Measurements from ENCODE around the gene FNIP1.
"Not testable (repeated sequence)": the region's sequence is repeated elsewhere in the genome, so short reads cannot be mapped to it uniquely, and the experiment has no call there.

FNIP1 gene

DNA sequence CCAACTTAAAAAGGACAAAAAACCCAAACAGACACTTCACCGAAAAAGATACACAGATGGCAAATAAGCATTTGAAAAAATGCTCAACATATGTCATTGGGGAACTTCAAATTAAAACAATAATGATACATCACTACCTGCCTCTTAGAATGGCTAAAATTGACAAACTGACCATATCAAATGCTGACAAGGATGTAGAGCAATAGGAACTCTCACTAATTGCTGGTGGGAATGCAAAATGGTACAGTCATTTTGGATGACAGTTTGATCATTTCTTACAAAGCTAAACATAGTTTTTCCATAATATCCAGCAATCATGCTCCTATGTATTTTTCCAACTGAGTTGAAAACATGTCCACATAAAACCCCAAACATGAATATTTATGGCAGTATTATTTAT is 102.9 kb downstream of the FNIP1 start:
- DNase-seq (ENCODE audit: low read depth in 2 of 3, low spot score in 1 of 3): no peak

- no peak for DNase-seq (ENCODE audit: low read depth in 2 of 3, low spot score in 1 of 3)
Measured at GRCh38 chr5:131685516-131686171, 111.2 kb downstream of the FNIP1 start.

GRCh38 chr5:131684595-131684994 is 112.2 kb downstream of the FNIP1 start:
- DNase-seq (ENCODE audit: low read depth in 2 of 3, low spot score in 1 of 3): no peak

- no peak for DNase-seq (ENCODE audit: low read depth in 2 of 3, low spot score in 1 of 3)
Measured at GRCh38 chr5:131684051-131684450, 112.8 kb downstream of the FNIP1 start.

GRCh38 chr5:131682826-131683225 is 114.0 kb downstream of the FNIP1 start:
- DNase-seq (ENCODE audit: low read depth in 2 of 3, low spot score in 1 of 3): no peak

- no peak for DNase-seq (ENCODE audit: low read depth in 2 of 3, low spot score in 1 of 3)
Measured at GRCh38 chr5:131682175-131682574, 114.6 kb downstream of the FNIP1 start.

DNA sequence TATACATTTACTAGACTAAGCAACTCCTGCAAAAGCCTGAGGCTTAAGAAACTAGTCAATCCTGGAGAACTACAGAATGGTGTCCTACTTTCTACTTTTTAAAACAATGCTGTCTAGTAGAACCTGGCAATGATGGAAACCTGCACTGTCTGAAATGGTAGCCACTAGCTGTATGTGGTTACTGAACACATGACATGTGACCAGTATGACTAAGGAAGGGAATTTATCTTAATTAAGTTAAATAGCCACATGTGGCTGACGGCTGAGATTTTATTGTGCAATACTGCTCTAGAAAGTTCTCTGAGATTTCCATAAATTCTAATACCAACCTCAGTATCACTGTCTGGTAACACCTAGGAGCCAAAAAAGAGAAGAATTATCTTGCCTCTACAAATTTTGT is 116.9 kb downstream of the FNIP1 start:
- DNase-seq (ENCODE audit: low read depth in 2 of 3, low spot score in 1 of 3): no peak

GRCh38 chr5:131678273-131678672 is 118.5 kb downstream of the FNIP1 start:
- DNase-seq (ENCODE audit: low read depth in 2 of 3, low spot score in 1 of 3): not testable (repeated sequence)

- DNase-seq (ENCODE audit: low read depth in 2 of 3, low spot score in 1 of 3): no peak
Measured at GRCh38 chr5:131677115-131677514, 119.7 kb downstream of the FNIP1 start.

DNA sequence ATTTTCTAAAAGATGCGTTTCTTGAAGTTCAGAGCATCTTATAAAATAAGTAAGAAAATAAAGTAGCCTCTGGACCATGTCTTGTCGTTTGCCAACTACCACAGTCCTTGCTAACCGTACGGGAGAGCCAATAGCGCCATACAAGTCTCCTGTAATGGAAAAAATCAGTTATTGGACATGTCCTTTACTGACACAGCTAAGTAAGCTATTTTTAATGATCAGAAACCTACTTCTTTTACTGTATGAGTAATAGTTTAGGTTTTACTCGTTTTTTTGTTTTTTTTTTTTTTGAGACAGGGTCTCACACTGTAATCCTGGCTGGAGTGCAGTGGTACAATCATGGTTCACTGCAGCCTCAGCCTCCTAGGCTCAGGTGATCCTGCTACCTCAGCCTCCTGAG is 124.0 kb downstream of the FNIP1 start:
- no peak for DNase-seq (ENCODE audit: low read depth in 2 of 3, low spot score in 1 of 3)

DNA sequence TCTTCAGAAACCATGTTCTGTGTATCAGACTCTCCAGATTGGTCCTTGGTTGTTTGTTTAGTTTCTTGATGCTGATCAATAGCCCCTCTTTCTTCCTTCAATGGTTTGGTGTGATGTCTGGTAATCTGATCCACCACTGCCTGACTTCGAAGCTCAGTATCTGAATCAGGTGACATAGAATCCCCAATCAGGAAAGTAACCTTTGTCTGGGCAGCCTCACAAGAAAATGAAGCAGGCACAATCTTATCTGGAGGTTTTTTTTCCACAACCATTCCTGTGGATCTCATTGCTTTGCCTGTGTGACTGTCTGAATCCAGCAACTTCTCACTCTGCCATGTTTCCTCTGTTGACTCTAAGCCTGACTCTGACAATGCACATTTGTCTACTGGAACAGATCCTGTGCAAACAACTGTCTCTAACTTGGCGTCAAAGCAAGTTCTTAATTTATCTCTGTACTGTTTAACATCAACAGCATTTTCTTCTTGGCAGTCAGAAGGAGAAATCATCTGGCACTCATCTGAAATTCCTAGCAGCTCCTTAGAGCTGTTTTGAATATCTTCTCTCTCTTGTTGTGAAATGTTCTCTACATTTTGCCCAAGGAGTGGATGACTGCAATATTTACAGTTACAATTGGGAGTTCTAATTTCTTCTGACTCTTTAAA is 124.7 kb downstream of the FNIP1 start:
- DNase-seq (ENCODE audit: low read depth in 2 of 3, low spot score in 1 of 3): no peak

GRCh38 chr5:131671409-131671808 is 125.4 kb downstream of the FNIP1 start:
- DNase-seq (ENCODE audit: low read depth in 2 of 3, low spot score in 1 of 3): no peak

DNA sequence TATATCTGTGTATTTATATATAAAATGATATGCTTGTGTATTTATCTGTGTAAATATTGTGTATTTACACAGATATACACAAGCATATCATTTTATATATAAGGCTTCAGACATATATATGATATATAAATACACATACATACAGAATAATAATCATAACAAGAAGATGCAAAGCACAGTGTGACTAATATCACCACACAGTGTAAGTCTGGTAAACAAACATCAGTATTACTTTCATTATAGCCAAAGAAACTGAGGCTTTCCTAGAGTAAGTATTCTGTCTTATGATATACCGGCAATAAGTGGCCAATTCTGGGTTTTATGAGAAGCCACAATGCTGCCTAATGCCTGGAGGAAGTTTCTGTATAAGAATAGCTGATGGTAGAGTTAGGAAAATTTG is 131.9 kb downstream of the FNIP1 start:
- DNase-seq (ENCODE audit: low read depth in 2 of 3, low spot score in 1 of 3): no peak

- no peak for DNase-seq (ENCODE audit: low read depth in 2 of 3, low spot score in 1 of 3)
Measured at GRCh38 chr5:131661933-131662332, 134.9 kb downstream of the FNIP1 start.

DNA sequence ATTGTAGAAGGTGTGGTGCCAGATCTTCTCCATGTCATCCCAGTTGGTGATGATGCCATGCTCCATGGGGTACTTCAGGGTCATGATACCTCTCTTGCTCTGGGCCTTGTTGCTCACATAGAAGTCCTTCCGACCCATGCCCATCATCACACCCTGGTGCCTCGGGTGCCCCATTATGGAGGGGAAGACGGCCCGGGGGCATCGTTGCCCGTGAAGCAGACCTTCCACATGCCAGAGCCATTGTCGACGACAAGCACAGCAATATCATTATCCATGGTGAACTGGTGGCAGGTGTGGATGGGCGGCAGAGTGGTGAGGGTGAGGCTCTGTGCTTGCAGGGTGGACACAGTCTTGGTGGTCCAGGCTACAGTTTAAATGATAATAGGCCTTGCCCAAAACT is 137.0 kb downstream of the FNIP1 start:
- no peak for DNase-seq (ENCODE audit: low read depth in 2 of 3, low spot score in 1 of 3)

- DNase-seq (ENCODE audit: low read depth in 2 of 3, low spot score in 1 of 3): no peak
Measured at GRCh38 chr5:131659290-131659689, 137.5 kb downstream of the FNIP1 start.

DNA sequence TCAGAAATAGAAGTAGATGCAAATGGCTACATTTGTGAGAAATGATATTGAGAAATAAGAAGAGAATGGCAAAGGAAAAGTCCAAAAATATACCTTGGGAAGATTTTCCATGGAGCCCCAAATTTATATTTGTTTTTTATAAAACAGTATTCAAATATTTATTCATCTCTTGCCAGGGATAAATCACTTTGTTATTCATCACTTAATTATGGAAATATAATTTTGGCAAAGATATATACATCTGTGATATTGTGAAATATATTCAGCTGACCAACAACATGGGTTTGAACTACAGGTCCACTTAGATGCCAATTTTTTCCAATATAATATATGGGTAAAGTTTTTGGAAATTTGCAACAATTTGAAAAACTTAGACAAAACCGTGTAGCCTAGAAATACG is 142.0 kb downstream of the FNIP1 start:
- DNase-seq (ENCODE audit: low read depth in 2 of 3, low spot score in 1 of 3): no peak

GRCh38 chr5:131654309-131654708 is 142.5 kb downstream of the FNIP1 start:
- no peak for DNase-seq (ENCODE audit: low read depth in 2 of 3, low spot score in 1 of 3)

DNA sequence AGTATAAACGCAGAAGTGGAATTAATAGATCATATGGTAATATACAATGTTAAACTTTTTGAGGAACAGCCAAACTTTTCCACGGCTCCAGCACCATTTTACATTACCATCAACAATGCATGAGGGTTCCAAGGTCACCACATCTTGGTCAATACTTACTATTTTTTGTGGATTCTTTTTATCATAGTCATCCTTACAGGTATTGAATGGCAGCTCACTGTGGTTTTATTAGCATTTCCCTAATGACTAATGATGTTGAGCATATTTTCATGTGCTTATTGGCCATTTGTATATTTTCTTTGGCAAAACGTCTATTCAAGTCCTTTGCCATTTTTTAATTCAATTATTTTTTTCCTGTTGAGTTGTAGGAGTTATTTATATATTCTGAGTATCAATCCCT is 147.7 kb downstream of the FNIP1 start:
- DNase-seq (ENCODE audit: low read depth in 2 of 3, low spot score in 1 of 3): no peak

DNA sequence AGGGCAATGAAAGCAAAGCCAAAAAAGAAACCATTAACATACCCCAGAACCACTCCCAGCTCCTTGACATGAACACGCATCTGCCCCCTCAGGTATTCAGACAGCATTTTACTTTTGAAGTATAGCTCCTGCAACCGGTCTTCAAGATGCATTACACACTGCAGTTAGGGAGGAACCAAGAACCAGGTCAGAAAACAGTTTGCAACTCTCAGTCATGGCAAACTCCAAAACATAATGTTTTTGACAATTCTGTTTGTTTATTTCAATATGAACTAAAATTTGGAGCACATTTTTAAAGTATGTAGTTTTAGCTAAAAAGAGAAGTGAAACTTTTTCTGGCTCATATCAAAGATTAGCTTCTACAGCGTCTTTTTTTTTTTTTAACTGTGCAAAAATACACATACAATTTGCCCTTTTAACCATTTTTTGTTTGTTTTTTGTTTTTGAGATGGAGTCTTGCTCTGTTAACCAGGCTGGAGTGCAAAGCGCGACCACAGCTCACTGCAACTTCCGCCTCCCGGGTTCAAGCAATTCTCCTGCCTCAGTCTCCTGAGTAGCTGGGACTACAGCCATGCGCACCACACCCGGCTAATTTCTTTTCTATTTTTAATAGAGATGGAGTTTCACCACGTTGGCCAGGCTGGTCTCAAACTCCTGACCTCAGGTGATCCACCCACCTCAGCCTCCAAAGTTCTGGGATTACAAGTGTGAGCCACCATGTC is 149.6 kb downstream of the FNIP1 start:
- no peak for DNase-seq (ENCODE audit: low read depth in 2 of 3, low spot score in 1 of 3)

- no peak for DNase-seq (ENCODE audit: low read depth in 2 of 3, low spot score in 1 of 3)
Measured at GRCh38 chr5:131644822-131645221, 152.0 kb downstream of the FNIP1 start.

DNA sequence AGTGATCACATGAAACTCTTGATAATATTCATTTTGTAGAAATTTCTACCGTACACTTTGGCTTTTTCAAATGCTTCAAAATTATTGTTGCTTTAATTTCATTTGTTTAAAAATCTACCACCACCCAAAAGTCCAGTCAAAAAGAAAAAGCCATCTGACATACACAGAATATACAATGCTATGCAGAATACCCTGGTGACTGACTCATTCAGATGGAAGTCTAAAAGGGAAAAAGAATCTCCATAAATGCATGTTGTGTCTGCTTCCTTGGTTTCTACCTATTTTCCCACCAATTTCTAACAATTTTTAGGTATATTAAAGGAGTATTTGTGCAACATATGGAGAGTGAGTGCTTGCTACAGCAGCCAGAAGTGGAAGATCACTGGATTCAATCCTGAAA is 152.4 kb downstream of the FNIP1 start:
- DNase-seq (ENCODE audit: low read depth in 2 of 3, low spot score in 1 of 3): no peak
